ENCODE results near the gene EFEMP2.

EFEMP2 gene

DNA sequence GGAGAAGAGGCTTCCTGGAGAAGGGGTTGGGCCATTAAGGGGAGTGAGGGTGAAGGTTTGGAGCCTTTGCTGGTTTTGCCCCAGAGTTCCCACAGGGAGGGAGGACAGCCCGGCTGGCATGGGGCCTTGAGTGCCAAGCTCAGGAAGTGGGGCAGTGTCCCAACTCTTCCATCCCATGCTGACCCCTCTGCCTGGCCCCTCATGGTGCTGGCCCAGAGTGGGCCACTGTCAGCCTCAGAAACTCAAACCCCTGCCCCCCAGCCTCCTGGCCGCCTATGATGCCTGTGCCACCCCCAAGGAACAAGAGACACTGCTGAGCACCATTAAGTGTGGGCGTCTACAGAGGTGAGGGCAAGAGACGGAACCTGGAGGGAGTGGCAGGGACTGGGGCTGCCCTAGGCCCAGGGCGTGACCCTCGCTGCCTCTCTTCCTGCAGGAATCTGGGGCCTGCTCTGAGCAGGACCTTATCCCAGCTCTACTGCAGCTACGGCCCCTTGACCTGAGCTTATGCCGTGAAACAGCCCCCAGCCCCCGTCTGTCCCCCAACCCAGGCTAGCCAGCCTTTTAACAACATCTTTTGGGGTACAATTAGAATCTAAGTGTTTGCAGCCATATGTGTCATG, 6.9 kb downstream of the EFEMP2 start:
- no peak for DNase-seq (ENCODE audit: low read depth)

DNA sequence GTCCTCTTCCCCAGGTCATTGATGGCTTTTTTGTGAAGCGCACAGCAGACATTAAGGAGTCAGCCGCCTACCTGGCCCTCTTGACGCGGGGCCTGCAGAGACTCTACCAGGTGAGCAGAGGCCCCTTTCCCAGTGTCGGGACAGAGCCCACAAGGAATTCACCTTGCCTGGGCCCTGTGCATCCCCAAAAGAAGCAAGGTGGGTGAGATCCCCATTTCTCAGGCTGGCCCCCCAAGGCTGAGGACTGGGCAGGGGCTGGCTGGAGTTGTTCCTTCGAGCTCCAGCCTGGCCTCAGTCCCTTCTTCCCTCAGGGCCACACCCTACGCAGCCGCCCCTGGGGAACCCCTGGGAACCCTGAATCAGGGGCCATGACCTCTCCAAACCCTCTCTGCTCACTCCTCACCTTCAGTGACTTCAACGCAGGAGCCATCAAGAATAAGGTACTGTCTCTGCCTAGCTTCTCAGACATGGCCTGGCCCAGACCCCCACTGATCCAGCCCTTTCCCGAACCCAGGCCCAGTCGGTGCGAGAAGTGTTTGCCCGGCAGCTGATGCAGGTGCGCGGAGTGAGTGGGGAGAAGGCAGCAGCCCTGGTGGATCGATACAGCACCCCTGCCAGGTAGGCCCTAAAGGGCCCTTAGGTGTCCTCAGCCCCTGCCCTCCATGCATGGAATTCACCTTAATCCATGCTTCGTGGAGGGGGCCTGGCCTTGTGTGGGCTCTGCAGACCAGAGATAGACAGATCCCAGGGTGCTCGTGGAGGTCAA, 7.7 kb downstream of the EFEMP2 start:
- no peak for DNase-seq (ENCODE audit: low read depth)

DNA sequence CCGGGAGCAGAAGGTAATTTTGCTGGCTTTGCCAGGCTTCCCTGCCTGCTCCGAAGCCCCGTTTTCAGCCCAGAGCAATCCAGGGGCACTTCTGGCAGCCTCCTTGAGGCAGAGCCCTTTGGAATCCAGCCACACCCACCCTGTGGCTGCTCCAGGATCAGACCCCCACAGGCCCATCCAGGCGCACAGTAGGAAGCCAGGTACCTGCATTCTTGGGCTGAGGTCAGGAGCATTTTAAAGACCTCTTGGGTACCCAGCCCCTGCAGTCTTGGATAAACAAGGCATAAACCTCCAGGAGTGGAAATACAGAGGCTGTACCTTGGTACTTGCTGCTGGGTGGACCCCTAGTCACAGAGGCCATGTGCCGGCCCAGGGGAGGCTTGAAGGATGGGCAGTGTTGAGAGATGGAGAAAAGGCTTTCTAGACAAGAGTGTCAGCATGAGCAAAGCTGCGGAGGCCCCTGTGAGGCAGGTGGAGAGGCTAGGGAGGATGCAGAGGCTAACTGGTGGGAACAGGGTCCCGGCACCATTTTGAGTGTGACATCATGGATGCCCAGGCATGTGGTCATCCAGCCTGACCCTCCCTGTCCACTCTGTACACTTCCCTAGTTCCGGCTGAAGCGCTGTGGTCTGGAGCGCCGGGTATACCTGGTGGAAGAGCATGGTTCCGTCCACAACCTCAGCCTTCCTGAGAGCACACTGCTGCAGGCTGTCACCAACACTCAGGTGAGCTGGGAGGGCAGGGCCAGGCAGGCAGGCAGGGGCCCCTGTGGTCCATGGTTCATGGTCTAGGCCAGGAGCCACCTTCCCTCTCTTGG, 8.5 kb downstream of the EFEMP2 start:
- no peak for DNase-seq (ENCODE audit: low read depth)

DNA sequence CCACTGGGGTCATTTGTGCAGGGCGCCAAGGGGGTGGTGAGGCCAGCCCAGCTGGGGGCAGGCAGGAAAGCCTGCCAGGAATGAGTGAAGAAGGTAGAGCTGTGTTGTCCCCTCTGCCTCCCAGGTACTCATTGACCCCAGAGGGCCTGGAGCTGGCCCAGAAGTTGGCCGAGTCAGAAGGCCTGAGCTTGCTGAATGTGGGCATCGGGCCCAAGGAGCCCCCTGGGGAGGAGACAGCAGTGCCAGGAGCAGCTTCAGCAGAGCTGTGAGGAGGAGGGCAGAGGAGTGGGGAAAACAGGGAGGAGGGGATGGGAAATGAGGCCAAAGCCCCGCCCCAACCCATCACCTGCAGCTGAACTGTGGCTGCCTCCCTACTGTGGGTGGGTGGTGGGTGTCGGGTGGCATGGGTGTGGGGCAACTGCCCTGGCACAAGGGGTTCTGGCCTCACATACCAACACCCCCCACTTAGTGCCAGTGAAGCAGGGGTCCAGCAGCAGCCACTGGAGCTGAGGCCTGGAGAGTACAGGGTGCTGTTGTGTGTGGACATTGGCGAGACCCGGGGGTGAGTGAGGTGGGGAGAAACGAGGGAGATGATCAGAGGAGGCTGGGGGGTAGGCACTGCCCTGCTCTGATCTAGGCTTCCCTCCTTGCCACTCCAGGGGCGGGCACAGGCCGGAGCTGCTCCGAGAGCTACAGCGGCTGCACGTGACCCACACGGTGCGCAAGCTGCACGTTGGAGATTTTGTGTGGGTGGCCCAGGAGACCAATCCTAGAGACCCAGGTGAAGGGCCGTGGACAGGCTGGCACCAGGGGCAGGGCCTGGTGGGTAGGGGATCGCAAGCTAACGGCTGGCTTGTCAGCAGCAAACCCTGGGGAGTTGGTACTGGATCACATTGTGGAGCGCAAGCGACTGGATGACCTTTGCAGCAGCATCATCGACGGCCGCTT, 9.4 kb downstream of the EFEMP2 start:
- no peak for DNase-seq (ENCODE audit: low read depth)

DNA sequence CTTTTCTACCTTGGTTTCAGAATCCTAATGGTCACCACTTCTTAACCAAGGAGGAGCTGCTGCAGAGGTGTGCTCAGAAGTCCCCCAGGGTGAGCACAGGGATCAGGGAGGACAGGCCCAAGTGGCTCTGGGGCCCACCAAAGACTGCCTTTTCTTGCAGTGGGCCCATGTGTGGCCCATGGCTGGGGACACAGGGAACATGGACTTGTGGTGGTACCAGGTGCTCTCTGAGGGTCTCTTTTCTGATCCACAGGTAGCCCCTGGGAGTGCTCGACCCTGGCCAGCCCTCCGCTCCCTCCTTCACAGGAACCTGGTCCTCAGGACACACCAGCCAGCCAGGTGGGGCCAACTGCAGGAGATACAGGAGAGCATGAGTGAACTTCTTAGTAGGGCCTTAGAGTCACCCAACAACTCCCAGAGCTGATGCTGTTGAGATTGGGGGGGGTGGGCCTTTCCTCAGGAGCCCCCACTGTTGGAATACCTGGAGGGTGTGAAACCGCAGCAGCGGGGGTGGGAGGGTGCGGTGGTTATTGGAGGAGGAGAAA, 10.3 kb downstream of the EFEMP2 start:
- no peak for DNase-seq (ENCODE audit: low read depth)

DNA sequence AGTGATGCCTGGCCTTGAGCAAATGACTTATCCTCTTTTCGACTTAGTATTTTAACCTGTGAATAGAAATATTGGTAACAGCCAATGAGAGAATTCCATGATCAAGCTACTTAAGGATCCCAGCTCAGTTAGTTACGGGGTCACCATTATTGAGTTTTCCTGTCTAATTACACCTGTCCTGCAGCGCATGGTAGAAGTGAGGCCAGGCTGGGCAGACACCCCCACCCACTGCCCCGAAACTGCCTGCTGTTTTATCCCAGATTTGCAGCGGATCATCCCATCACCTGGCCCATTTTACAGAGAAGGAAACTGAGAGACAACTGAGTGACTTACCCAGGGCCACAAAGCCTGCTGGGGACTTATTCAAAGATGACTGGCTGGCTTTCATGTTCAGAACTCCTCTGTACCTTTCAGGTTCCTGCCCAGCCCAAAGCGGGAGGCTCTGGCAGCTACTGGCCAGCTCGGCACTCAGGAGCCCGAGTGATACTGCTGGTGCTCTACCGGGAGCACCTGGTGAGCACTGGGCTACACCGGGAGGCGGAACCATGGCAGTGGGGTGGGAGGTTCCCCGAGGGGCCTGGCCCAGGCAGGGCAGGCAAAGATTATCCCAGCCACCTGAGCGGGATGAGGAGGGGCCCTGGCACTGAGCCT, 10.9 kb downstream of the EFEMP2 start:
- no peak for DNase-seq (ENCODE audit: low read depth)

DNA sequence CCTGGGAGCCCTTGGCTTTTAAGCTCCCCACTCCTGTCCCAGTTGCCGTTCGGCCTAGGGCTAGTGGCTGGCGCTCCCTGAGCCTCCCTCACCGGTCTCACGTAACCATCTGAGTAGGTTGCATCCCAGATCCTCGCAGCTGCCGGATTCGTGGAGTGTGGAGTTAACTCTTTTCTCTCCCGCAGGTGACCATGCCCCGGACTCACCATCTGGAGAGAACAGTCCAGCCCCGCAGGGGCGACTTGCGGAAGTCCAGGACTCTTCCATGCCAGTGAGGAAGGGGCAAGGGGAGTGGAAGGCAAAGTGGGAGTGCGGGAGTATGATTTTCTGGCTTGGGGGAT, 11.5 kb downstream of the EFEMP2 start:
- no peak for DNase-seq (ENCODE audit: low read depth)

DNA sequence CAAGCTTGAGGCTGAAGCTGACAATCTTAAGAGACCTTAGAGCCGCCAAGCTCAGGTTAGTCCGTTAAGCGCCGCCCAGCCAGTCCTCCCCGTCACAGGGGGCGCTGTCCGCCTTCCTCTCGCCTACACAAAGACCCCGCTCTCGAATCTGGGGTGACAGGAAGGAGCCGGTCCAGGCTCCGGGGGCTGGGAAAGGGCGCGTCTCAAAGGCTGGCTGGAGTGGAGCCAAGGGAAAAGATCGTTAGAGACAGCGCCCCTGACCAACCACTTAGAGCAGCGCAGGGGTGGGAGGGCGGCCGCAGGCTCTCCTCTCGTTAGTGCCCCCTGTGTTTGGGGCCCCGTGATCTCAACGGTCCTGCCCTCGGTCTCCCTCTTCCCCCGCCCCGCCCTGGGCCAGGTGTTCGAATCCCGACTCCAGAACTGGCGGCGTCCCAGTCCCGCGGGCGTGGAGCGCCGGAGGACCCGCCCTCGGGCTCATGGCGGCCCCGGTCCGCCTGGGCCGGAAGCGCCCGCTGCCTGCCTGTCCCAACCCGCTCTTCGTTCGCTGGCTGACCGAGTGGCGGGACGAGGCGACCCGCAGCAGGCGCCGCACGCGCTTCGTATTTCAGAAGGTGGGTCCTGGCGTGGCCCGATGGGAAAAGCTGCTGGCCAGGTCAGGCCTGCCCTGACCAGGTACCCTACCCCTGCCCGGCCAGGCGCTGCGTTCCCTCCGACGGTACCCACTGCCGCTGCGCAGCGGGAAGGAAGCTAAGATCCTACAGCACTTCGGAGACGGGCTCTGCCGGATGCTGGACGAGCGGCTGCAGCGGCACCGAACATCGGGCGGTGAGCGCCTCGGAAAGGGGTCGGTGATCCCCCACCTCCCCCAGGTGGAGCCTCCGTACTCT, 12.1 kb downstream of the EFEMP2 start, which contains the start of gene MUS81:
MUS81 (plus strand) TSS at position 156 of the 887 bp plus-strand sequence; CDS start at position 477, 321 bp downstream.
- peak; percentile 92 for DNase-seq (ENCODE audit: low read depth)

DNA sequence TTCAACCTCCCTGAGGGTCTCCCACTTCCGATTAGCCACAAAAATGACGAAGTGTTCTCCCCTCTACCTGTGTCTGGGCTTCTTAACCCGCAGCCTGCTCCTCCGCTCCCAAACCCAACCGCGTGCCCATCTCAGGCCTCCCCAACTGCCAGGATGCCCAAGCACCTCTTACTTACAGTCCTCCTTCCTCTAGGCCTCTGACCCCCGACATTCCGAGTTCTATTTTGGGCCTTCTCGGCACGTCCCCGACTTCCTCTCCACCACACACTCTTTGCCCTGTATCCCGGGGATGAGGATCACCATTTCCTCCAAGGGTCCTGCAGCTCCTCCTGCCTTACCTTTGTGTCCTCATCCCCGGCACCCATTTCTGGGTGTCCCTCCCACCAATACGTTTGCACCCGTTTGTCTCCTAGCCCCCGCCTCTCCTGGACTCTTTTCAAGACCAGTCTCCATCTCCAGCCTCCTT, 12.8 kb downstream of the EFEMP2 start:
- no peak for DNase-seq (ENCODE audit: low read depth)

DNA sequence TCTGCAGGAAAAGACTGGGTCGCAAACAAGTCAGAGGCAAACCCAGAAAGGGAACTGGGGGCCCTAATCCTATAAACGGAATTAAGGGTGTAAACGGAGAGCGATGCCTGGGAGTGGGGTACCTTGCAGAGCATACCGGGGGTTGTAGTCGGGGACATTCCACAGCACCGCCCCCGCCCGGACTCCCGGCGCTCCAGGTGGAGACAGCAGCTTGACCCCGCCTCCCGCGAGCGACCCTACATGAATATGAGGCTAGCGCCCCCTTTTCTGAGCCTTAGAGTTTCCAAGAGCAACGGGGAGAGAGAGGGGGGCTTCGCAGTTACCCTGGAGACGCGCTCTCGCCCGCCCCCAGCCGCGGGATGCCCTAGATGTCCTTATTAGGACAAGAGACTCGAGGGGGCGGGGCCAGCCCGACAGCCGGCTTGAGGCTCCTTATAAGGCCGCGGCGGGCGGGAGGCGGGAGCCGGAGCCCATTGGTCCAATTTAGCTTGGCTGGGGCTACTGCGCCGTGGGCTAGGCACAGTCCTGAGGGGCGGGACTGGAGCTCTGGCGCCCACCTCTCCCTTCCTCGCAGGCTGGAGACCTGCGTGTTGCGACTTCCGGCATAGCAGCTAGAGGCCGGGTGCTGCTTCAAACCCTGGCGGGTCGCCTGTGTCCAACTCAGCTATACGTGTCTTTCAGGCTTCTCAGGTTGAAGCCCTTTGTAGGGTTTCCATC, 13.3 kb downstream of the EFEMP2 start:
- peak; percentile 74 for DNase-seq (ENCODE audit: low read depth)

DNA sequence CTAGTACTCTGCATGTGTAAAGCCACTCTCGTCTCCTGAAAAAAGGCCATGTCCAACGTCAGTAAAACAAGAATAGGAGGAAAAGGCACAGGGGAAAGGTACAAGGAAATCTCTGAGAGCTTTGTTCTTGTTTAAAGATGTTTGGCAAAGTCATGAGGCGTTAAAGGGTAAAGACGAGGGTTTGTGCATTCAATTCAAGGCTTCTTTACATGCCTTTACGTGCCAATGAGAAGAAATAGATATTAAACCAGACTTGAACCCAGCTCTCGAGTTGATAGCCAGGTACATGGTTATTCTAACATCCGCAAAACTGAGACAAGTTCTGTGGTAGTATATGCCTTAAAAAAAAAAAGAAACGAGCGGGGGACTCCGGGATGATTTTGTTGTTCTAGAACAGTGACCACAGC, 13.9 kb downstream of the EFEMP2 start:
- DNase-seq (ENCODE audit: low read depth), result no peak

DNA sequence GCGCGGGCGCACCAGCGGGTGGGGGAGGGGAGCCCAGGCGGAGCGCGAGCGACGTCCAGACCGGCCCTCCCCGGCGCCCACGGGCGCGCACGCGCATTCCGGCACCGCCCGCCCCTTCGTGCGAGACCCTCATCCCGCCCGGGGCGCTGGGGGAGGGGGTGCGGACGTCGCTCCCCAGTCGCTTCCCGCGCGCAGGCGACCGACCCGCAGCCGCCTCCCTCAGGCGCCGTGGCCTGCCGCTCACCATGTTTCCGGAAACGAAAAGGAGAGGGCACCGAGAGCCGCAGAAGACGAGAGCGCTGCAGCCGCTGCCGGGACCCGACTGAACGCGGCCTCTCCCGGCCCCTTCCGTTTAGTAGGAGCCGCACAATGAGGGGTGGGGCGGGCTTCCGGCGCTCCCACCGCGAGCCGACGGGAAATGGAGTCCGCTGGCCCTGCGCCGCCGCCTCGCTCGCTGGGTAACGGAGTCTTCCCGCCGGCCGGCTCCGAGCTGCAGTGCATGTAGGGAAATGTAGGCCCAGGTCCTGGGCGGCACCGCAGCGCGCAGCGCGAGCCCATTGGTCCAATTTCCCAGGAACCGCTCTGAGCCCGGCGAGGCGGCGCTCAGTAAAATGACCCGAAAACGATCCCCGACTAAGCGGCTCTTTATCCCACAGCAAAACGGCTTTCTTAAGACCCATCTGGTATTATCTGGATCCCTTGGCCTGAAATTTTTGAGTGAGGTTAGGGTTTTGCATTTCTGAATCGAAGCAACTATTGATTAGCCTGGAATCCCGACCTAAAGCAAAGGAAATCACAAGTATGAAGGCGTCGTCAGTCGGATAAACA, 14.5 kb downstream of the EFEMP2 start, which contains the start of gene CFL1:
CFL1 (minus strand) TSS at position 328 of the 828 bp plus-strand sequence; CDS start at position 247, 81 bp downstream.
- DNase-seq (ENCODE audit: low read depth), result peak; percentile 80

DNA sequence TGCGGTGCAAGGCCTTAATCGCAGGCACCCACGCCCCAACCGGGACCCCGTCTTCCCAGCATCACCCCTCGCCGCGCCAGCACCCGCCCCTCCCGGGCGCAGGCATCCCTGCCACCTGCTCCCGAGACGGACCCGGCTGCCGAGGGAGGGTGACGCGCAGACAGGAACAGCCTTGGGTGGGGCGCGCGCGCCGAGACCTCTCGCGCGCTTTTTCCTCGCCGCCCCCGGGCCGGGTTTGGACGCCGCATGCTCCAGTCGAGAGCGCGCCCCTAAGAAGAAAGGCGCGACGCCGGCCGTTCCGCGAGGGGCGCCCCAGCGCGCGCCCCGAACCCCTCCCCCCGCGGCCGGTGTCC, 15.1 kb downstream of the EFEMP2 start:
- DNase-seq (ENCODE audit: low read depth), result no peak

DNA sequence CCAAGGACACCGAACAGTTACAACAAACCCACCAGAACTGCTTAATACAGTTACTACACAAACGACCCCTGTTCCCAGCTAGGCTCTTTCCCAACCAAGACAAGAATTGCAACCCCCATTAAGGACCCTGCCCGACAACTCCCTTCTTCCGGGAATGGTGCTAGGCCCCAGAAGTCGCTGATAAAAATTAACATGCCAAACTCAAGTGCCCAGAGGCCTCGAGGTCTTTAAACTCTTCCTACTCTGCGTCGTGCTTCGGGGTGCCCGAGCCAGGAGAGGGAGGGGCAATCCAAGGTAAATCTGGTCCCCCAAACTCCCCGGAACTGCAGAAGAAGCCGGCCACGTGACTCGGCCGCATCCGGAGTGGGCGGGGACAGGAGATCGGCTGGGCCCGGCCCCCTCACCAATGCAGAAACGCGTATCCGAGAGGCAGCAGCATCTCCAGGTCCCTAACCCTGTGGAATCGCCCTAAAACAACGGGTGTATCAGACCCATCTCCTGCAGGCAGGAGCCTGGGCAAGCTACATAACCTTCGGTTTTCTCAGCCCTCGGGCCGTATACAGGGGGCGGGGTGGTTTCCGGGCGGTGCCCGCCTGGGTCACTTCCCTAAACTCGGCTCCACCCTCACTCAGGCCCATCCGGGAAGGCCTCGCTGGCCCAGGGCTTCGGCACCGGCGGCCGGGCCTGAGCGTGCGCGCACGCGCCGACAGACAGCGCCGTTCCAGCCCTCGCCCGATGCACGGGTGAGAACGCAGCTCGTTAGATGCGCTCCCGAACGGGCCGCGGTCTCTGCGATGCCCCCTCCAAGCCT, 15.7 kb downstream of the EFEMP2 start:
- DNase-seq (ENCODE audit: low read depth), result no peak

DNA sequence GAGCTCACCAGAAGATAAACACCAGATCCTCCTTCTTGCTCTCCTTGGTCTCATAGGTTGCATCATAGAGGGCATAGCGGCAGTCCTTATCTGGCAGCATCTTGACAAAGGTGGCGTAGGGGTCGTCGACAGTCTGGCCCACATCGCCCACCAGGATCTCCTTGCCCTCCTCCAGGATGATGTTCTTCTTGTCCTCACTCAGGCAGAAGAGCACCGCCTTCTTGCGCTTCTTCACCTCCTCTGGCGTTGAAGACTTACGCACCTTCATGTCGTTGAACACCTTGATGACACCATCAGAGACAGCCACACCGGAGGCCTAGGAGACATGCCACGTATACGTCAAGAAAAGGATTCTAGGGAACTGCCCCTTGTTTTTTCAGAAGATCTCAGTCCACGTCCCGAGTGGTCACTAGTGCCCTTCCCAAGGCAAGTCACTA, 16.7 kb downstream of the EFEMP2 start:
- DNase-seq (ENCODE audit: low read depth), result no peak

DNA sequence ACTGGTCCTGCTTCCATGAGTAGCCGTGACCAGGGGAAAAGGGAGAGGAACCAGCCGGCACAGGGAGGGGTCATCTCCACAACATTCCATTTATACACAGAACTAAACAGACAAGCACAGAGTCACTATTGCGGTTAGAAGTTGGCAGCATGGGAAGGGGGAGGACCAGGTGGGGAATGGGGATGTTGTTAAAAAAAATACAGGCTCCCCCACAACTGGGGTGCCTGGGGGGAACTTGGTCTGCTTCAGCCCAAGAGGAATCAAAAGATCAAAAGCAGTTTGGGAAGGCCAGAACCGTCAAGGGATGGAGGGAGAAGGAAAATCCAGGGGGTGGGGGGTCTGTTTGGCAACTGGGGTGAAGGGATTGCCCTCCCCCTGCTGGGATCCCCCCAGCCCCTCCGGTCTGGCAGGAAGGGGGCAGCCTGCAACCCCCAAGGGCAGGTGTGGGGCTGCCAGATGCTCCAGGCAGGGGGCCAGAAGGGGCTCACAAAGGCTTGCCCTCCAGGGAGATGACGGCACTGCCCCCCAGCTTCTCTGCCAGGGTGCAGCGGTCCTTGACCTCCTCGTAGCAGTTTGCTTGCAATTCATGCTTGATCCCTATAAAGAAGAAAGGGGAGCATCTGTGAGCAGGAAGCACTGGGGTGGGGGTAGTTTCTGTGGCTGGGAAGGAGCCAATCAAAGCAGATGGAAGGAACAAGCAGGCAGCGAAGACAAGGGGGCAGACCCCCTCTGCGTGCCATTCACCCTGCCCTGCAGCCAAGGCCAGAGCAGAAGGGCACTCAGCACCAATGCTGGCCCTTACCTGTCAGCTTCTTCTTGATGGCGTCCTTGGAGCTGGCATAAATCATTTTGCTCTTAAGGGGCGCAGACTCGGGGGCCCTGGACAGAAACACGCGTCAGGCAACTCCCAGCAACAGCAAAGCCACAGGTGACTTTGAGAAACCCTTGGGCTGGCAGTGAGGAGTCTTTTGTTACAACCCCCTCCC, 17.5 kb downstream of the EFEMP2 start:
- no peak for DNase-seq (ENCODE audit: low read depth)

All from HS-5 (cell line).